GM12878 (cell line): ENCODE data around the gene CYTH2. TPM values are rescaled to one million over a fixed set of nuclear protein-coding genes. Genes with fewer than 3 reads are reported as not detected.

Experiments used
- ATAC-seq: fragments of 200-7000 bp; cut with Tn5 transposase; 3 replicates; pipeline ENCODE4 v1.9.1; 2020; ENCODE audit warnings: mild to moderate bottlenecking, moderate library complexity
- BruUV-seq: library from RNA; stranded (reverse); fragments of 400-500 nt; replicated peaks from 2 replicates; lab custom pipeline; 2021; lab: Mats Ljungman, UMichigan
- CTCF ChIA-PET: fragments of 300-600 bp; sonication (Branson Sonifier 250); formaldehyde crosslinking; extraction: SDS; loops from one replicate; lab custom pipeline; 2021; ENCODE audit warnings: inconsistent platforms; lab: Yijun Ruan, JAX
- POLR2A ChIA-PET: fragments of 350-600 bp; formaldehyde crosslinking; extraction: SDS; loops from one replicate; lab custom pipeline; 2021; ENCODE audit warnings: inconsistent platforms; lab: Charles Lee
- RAD21 ChIA-PET: fragments of 300-600 bp; sonication (Branson Sonifier 250); formaldehyde crosslinking; loops from one replicate; lab custom pipeline; 2023; ENCODE audit warnings: antibody characterized with exemption; ENCODE audit not compliant: unreplicated experiment; lab: Charles Lee
- SMC1A ChIA-PET: fragments of 300-600 bp; sonication (Branson Sonifier 250); formaldehyde crosslinking; loops from one replicate; lab custom pipeline; 2023; ENCODE audit not compliant: unreplicated experiment, uncharacterized antibody; lab: Charles Lee
- DNase-seq: peaks from one replicate; pipeline ENCODE4 v3.0.0-alpha.2; 2011; ENCODE audit warnings: low read depth, low spot score
- FAIRE-seq: peaks from 3 replicates; lab custom pipeline; 2011; peaks lifted over from hg19 to GRCh38; lab: Jason Lieb, UNC
- H2AFZ ChIP-seq: 2 replicates; pipeline ENCODE4 v1.6.0; 2011; ENCODE audit warnings: low read depth, low read length, control low read depth; ENCODE audit not compliant: control insufficient read depth
- H3K27ac ChIP-seq: 2 replicates; pipeline ENCODE4 v1.5.1; 2011; ENCODE audit warnings: control low read depth; ENCODE audit not compliant: control insufficient read depth, insufficient read depth
- H3K27me3 ChIP-seq, 2 experiments: replicated peaks in 1 of 2; 2 replicates each; pipeline versions ENCODE4 v1.6.0 to v1.6.1; 2011; ENCODE audit warnings: low read length in 1 of 2; ENCODE audit not compliant: control insufficient read depth in 2 of 2, insufficient read depth in 2 of 2
- H3K36me3 ChIP-seq, 2 experiments: 2 replicates each; pipeline ENCODE4 v1.5.1; 2011; ENCODE audit warnings: low read length in 1 of 2; ENCODE audit not compliant: control insufficient read depth in 2 of 2, insufficient read depth in 2 of 2
- H3K4me1 ChIP-seq: 2 replicates; pipeline ENCODE4 v1.6.1; 2011; ENCODE audit warnings: mild to moderate bottlenecking, low read length, moderate library complexity, mixed read lengths; ENCODE audit not compliant: control insufficient read depth, insufficient read depth
- H3K4me2 ChIP-seq: 2 replicates; pipeline ENCODE4 v1.6.0; 2011; ENCODE audit warnings: control low read depth; ENCODE audit not compliant: control insufficient read depth, insufficient read depth
- H3K4me3 ChIP-seq: fragments of 200-600 bp; sonication (generic); 2 replicates; pipeline ENCODE4 v1.5.1; 2016
- H3K79me2 ChIP-seq: 2 replicates; pipeline ENCODE4 v1.6.0; 2011; ENCODE audit warnings: low read length; ENCODE audit not compliant: control insufficient read depth, insufficient read depth
- H3K9ac ChIP-seq: 2 replicates; pipeline ENCODE4 v1.8.0; 2011; ENCODE audit warnings: low read length, control low read depth, mixed read lengths; ENCODE audit not compliant: control insufficient read depth, insufficient read depth
- H3K9me3 ChIP-seq: replicated peaks from 3 replicates; pipeline ENCODE4 v1.5.1; 2011; ENCODE audit warnings: mild to moderate bottlenecking, low read length; ENCODE audit not compliant: control insufficient read depth, insufficient read depth
- H4K20me1 ChIP-seq: 2 replicates; pipeline ENCODE4 v1.6.0; 2011; ENCODE audit not compliant: control insufficient read depth, insufficient read depth
- ATF2 ChIP-seq: IDR thresholded peaks from 2 replicates; pipeline ENCODE4 v1.6.1; 2012; ENCODE audit warnings: low read length, inconsistent platforms
- ATF7 ChIP-seq: fragments of 450-650 bp; IDR thresholded peaks from 2 replicates; pipeline ENCODE4 v1.6.1; 2016; ENCODE audit warnings: low read depth, mild to moderate bottlenecking
- BHLHE40 ChIP-seq, 2 experiments: fragments of 450-650 bp in 1 of 2; IDR thresholded peaks; 2 replicates each; pipeline ENCODE4 v1.6.1; 2011 to 2017; ENCODE audit warnings: low read depth in 2 of 2, borderline replicate concordance in 1 of 2, improper control_type of control experiment in 1 of 2, low read length in 1 of 2, mild to moderate bottlenecking in 1 of 2
- CHD1 ChIP-seq: IDR thresholded peaks from 2 replicates; pipeline ENCODE4 v1.6.1; 2012; ENCODE audit warnings: low read depth, low read length, improper control_type of control experiment
- FOXM1 ChIP-seq: IDR thresholded peaks from 2 replicates; pipeline ENCODE4 v1.6.1; 2012; ENCODE audit warnings: low read depth, mild to moderate bottlenecking, inconsistent platforms, low read length, moderate library complexity
- KDM1A ChIP-seq: fragments of 200-600 bp; sonication (generic); IDR thresholded peaks from 2 replicates; pipeline ENCODE4 v1.6.1; 2016; ENCODE audit warnings: borderline replicate concordance
- PAX8 ChIP-seq: fragments of 450-650 bp; IDR thresholded peaks from 2 replicates; pipeline ENCODE4 v1.6.1; 2017; ENCODE audit warnings: mild to moderate bottlenecking, moderate library complexity
- RCOR1 ChIP-seq: conservative IDR thresholded peaks from 2 replicates; pipeline ENCODE4 v1.6.1; 2012; ENCODE audit warnings: low read depth, low read length, improper control_type of control experiment
- RFX5 ChIP-seq: IDR thresholded peaks from 2 replicates; pipeline ENCODE4 v1.6.1; 2011; ENCODE audit warnings: low read depth, low read length, improper control_type of control experiment
- SRF ChIP-seq, 2 experiments: IDR thresholded peaks; 2 replicates each; pipeline ENCODE4 v1.6.1; 2011; ENCODE audit warnings: low read depth in 2 of 2, low read length in 2 of 2, mild to moderate bottlenecking in 1 of 2, moderate library complexity in 1 of 2
- TARDBP ChIP-seq: IDR thresholded peaks from 2 replicates; pipeline ENCODE4 v1.6.1; 2016; ENCODE audit warnings: borderline replicate concordance
- ZNF24 ChIP-seq: fragments of 450-650 bp; IDR thresholded peaks from 2 replicates; pipeline ENCODE4 v1.6.1; 2017; ENCODE audit warnings: antibody characterized with exemption, mild to moderate bottlenecking
- ZNF622 ChIP-seq: fragments of 450-650 bp; IDR thresholded peaks from 2 replicates; pipeline ENCODE4 v1.6.1; 2017; ENCODE audit warnings: mild to moderate bottlenecking, inconsistent platforms
- WGBS: methylation state at CpG from one replicate; pipeline ENCODE4 v1.1.6; 2016; ENCODE audit warnings: low lambda C conversion rate; ENCODE audit not compliant: insufficient replicate concordance, insufficient coverage; ENCODE audit errors: missing lambda C conversion rate; 5-methylcytosine and 5-hydroxymethylcytosine counted together
- in situ Hi-C: fragments of 300-500 bp; cut with MboI; formaldehyde crosslinking; loops from 9 replicates; pipeline ENCODE4 v1.14.3; 2018; ENCODE audit warnings: mixed read lengths
- intact Hi-C: fragments of 100-400 bp; cut with micrococcal nuclease; formaldehyde crosslinking; loops from one replicate; pipeline ENCODE4 v1.14.2; 2022; ENCODE audit not compliant: unreplicated experiment
- polyA plus RNA-seq, 11 experiments: library from polyadenylated mRNA; depleted of rRNA in 4 of 11; unstranded in 6 of 11; stranded (reverse) in 5 of 11; fragments of >200 nt; fragmentation: Nextera tagmentation in 4 of 11; fragmentation: Illumina TruSeq in 1 of 11; extraction: Ambion mirVana in 4 of 11; extraction: Trizol in 1 of 11; gene quantifications; 1 replicate in 1 of 11; 2 replicates in 10 of 11; pipeline versions ENCODE4 v1.2.1 to v1.2.3, GENCODE V29; 2011 to 2016; ENCODE audit warnings: inconsistent platforms in 2 of 11, missing spikeins in 2 of 11, low read depth in 1 of 11
- total RNA-seq, 4 experiments: library from RNA; depleted of rRNA in 3 of 4; stranded (reverse); fragments of >200 nt in 3 of 4; fragmentation: Illumina TruSeq in 1 of 4; extraction: Trizol in 1 of 4; gene quantifications; 2 replicates each; pipeline versions ENCODE4 v1.2.1 to v1.2.3, GENCODE V29; 2013 to 2021

The CYTH2 gene
- total and polyA plus RNA-seq, 10 of the 15 experiments (the other 5 are each of a cell fraction or from before 2014, with no cell fraction given) = 1.3 to 31.9 (median 22.2) TPM

DNA sequence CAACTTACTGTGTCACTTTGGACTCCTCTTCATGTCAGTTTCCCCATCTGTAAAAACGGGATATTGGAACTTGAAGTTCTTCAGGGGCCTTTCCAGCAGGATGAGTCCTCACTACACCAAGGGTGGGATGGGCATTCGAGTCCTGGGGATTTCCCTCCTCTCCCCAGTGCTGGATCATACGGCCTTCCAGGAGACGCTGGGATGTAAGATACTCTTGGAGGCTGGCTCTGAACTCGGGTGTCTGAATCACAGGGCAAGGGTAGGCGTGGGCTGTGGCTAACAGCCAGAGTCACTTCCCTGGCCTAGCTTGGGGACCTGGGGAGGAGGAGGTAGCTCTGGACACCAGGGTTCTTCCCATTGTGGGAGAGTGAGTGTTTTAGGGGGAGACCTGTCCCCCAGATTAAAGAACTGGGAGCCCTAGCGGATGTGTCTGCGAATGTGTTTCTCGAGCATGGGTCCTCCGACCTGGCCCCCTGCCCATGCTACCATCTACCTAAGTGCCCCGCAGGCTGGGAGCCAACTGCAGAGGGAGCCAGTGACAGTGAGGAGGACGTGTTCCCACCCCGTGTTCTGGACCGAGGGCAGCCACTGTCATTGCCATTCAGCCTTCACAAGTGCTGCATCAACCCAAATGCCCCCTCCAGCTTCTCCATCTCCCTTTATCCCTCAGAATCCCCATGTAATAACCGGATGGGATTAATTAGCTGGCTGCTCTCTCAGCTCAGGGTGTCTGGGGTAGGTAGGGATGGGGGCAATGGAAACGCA lies 2.4 kb upstream of the CYTH2 start:
- Histone ChIP-seq H3K27me3 (no peaks in the 10 kb centered on the region), H3K4me3 (no peak overlapping the region), H3K27ac (no peak overlapping the region), H3K9ac (no peak overlapping the region), H3K79me2 (peaks cover 9% of the 10 kb centered on the region), H2AFZ (no peak overlapping the region), H3K4me1 (peaks cover 8% of the 10 kb centered on the region; the same call in 1 of the 2 replicates), H3K9me3 (no peaks in the 10 kb centered on the region), H3K4me2 (no peak overlapping the region), H4K20me1 (peaks cover 3% of the 10 kb centered on the region; the same call in 1 of the 2 replicates), H3K36me3 (peaks cover 1 to 2% of the 10 kb centered on the region in 2 experiments; a peak in 3 of 4 replicates)
- FAIRE-seq (no peak), DNase-seq (no peak), ATAC-seq (no peak)
- 88% methylated on average over 16 of the region's 16 CpGs for WGBS
- TF ChIP-seq PAX8 (no peak), CHD1 (no peak), FOXM1 (no peak)
- ChIA-PET POLR2A (interaction anchor here (1.4 kb wide), 1 partner anchor 11 kb away, joined by 5 read pairs; the partner anchor contains the start of gene KCNJ14), SMC1A (no interaction called here), CTCF (interaction anchor here (1.0 kb wide), 1 partner anchor 75 kb away, joined by 4 read pairs; the partner anchor contains the start of gene KDELR1), RAD21 (interaction anchor here (0.7 kb wide), 1 partner anchor 38 kb away, joined by 3 read pairs; no protein-coding TSS in a partner anchor)
- in situ Hi-C loops = no loop called here
- intact Hi-C loops = no loop called here
- BruUV-seq = no TSS peak

- SMC1A ChIA-PET = no interaction called here
- peak; percentile 96 for ATAC-seq
- BruUV-seq = no TSS peak
- POLR2A ChIA-PET = interaction anchor here (0.6 kb wide), 1 partner anchor 23 kb away, joined by 3 read pairs; the partner anchor contains the start of gene GRWD1
- H3K9ac ChIP-seq = peak overlapping the region; percentile 84; the same call in 1 of the 2 replicates
- CTCF ChIA-PET = interaction anchor here (1.2 kb wide), 1 partner anchor 116 kb away, joined by 3 read pairs; no protein-coding TSS in a partner anchor
- H3K4me2 ChIP-seq = peak overlapping the region; percentile 84
- H4K20me1 ChIP-seq = peaks cover 3% of the 10 kb centered on the region; the same call in 1 of the 2 replicates
- RAD21 ChIA-PET = no interaction called here
- FAIRE-seq = peak; percentile 100
- peak overlapping the region; percentile 95 for H2AFZ ChIP-seq
- intact Hi-C loops = no loop called here
- H3K27me3 ChIP-seq = no peaks in the 10 kb centered on the region
- peaks cover 9% of the 10 kb centered on the region for H3K79me2 ChIP-seq
- peak; percentile 99 for DNase-seq
- in situ Hi-C loops = no loop called here
- peak overlapping the region; percentile 82 for H3K4me3 ChIP-seq
- peaks cover 8% of the 10 kb centered on the region; the same call in 1 of the 2 replicates for H3K4me1 ChIP-seq
- 1% methylated on average over 36 of the region's 36 CpGs for WGBS
- H3K36me3 ChIP-seq = peaks cover 3 to 9% of the 10 kb centered on the region in 2 experiments; a peak in 3 of 4 replicates
- peak overlapping the region; percentile 78 for H3K27ac ChIP-seq
- H3K9me3 ChIP-seq = no peaks in the 10 kb centered on the region
- peak; percentile 16; the same call in 1 of the 2 replicates for TF ChIP-seq ATF7
- TF ChIP-seq CHD1 = no peak
- TF ChIP-seq KDM1A = no peak
- no peak for TF ChIP-seq ZNF24
- TF ChIP-seq SRF (IDR thresholded peaks at IDR 0.05; ENCODE audit: low read depth in 2 of 2, low read length in 2 of 2) = no peak
- no peak for TF ChIP-seq TARDBP
- peak; percentile 54; the same call in 1 of the 2 replicates for TF ChIP-seq RFX5
- TF ChIP-seq BHLHE40 (IDR thresholded peaks at IDR 0.05; ENCODE audit: borderline replicate concordance in 1 of 2, low read depth in 2 of 2, low read length in 1 of 2) = no peak
- TF ChIP-seq ZNF622 = no peak
- TF ChIP-seq RCOR1 = 0 out of 2 replicates have a peak, but pooled peaks have one; percentile 44
- TF ChIP-seq ATF2 = no peak
Measured at GRCh38 chr19:48468772-48469288, 339 bp upstream of the CYTH2 start.
